T-helper 2 cell (primary cell): ENCODE results near the gene DKK2.

Experiments
- DNase-seq, 5 experiments: peaks; one replicate each; pipeline versions ENCODE4 v3.0.0 to v3.0.0-alpha.2; 2012 to 2022

DKK2 gene

DNA sequence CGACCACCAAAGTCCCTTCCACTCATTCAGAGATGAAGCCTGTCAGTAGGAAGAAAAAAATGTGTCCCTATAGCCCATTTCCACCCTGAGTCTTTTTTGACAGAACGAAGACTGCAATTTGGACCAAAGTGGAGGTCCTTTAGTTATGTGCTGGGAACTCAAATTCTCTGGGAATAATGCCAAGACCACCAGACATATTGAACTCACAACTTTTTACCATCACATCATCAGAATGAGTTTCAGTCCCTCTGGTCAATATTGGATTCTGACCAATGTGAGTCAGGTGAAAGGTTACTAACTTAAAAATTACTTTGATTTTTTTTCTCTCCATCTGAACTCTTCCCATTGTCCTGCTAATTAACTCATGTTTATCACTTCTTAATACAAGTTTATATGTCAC lies 128.9 kb downstream of the DKK2 start:
- DNase-seq: no peak

DNA sequence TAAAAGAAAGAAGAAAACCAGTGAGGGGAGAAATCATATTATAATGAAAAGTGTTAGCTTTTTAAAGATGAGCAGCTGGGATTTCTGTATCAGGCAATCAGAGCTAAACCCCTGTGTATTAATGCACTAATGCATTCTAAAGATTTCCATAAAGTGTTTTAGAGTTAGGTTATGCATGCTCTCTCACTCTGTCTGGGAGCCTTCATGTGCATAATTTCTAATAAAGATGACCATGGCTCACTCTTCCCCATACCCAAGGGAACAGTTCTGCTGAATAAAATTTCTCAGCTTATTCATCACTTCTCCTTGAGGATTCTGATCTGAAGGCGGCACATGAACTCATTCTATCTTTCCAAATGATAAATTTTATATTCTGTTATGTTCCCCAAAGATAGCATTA lies 129.4 kb downstream of the DKK2 start:
- no peak for DNase-seq

DNA sequence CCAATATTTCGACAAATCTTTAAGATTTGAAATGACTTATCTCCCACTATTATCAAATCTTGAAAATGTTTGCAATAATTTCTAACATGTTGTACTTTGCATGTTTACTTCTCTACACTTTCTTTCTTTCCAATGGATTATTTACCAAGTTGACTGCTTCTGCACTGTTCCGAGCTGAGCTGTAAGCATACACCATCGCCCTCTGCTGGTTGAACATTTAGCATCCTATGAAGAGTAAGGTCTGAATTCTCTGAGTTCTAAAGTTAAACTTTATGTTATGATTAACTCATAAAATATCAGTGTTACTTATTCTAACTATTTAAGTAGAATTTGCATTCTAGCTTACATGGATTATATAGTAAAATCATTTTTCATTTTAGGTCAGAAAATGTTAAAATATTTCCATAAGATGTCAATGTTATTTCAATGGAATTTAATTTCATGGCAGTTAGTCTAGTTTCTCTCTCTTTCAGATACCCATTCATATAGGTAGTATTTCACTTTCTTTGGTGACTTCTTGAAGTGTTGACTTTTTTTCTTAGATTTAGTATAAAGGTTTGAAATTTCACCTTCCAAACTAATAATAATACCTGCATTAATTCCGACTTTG lies 137.4 kb downstream of the DKK2 start:
- peak in 1 of 5 experiments; percentile 44 for DNase-seq

DNA sequence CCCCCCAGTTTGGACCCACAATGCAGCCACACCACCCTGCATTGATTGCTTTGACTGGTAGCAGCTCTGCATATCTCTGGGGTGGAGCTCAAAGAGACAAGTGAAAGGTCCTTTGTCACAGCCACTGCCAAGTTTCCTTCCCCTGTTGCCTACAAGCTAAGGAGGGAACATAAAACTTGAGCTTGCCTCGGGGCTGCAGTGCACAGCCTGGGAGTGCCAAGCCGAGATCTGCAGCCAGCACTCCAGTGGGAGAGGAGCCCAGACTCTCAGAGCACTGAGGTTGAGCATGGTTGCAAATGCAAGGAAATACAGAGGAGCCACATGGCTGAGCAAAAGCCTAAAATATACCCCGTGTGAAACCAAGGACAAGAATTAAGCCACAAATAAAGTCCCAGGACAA lies 142.2 kb downstream of the DKK2 start:
- no peak for DNase-seq

DNA sequence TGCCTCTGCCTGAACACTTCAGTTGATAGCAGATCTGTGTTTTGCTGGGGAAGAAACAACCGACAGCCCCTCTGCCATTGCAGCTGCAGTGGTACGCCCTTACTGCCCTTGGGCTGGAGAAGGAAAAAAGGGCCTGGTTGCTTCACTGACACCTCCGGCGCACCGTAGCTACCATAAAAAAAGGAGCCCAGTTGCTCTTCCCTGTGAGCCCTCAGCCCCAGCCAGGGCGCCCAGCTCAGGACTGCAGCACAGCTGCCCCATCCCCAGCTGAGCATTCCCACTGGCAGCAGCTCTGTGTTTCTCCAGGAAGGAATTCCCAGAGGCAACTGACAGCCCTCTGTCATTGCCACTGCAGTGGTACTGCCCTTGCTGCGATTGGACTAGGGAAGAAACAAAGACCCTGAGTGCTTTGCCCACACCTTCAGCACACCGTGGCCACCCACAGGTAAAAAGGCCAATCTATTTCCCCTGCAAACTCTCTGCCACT lies 142.7 kb downstream of the DKK2 start:
- DNase-seq: no peak

DNA sequence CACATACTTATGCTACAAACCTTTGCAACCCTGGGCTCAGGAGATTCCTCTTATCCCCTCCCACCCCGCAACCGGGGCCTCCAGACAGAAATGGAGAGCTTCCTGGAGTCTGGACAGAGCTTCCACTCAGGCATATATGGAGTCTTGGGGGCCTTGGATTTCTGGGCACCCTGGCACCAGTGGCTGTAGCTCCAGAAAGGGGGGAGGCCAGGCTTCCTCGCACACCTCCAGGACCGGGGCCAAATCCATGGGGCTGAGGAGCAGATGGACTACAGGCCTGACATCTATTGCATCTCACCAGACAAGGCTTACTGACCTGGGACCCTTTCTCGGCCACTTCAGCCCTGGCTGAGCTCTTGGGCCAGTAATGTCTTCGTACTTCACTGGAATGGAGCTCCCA lies 143.3 kb downstream of the DKK2 start:
- DNase-seq: no peak

DNA sequence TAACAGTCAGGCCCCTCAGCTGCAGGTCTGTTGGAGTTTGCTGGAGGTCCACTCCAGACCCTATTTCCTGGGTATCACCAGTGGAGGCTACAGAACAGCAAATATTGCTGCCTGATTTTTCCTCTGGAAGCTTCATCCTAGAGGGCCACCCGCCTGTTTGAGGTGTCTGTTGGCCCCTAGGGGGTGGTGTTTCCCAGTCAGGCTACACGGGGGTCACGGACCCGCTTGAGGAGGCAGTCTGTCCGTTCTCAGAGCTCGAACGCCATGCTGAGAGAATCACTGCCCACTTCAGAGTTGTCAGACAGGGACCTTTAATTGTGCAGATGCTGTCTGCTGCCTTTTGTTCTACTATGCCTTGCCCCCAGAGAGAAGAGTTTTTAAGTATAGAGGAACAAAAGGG lies 160.8 kb downstream of the DKK2 start:
- DNase-seq: no peak
